Keratinocyte (primary cell): Measurements from ENCODE around the gene CLEC6A.

Source experiments
- EZH2 ChIP-seq: IDR thresholded peaks from one replicate; pipeline ENCODE4 v1.6.1; 2012; ENCODE audit warnings: inconsistent platforms, mild to moderate bottlenecking, low read length, moderate library complexity
- TF ChIP-seq, protein P1 (sequence below), 3 experiments: IDR thresholded peaks in 1 of 3; conservative IDR thresholded peaks in 1 of 3; optimal IDR thresholded peaks in 1 of 3; 2 replicates in 2 of 3; 3 replicates in 1 of 3; pipeline versions ENCODE3 to v1.5.1; 2011; ENCODE audit warnings: low read length in 3 of 3, mild to moderate bottlenecking in 3 of 3, moderate library complexity in 2 of 3, control low read depth in 1 of 3, inconsistent platforms in 1 of 3; ENCODE audit not compliant: insufficient read depth in 2 of 3; ENCODE audit errors: extremely low read depth in 1 of 3

DNA sequence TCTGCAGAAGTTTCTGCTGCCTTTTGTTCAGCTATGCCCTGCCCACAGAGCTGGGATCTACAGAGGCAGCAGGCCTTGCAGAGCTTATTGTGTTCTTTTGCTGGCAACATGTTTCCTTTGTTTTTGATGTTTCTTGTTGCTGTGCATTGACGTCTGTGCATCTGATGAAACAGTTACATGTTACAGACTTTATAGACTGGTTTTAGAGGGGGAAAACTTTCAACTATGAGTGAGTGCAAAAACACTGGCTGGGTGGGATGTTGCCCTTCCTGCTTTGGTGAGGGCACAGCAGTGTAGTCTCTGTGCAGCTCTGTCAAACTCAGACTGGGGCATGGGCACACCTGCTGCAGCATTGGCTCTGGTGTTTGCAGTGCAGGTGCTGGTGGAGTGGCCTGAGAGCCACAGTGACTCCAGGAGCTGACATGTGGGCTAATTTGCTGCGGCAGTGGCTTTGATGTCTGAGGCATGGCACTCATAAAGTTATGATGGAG lies 26.9 kb downstream of the CLEC6A start:
- TF ChIP-seq EZH2, result no peak
- TF ChIP-seq, protein P1, sequence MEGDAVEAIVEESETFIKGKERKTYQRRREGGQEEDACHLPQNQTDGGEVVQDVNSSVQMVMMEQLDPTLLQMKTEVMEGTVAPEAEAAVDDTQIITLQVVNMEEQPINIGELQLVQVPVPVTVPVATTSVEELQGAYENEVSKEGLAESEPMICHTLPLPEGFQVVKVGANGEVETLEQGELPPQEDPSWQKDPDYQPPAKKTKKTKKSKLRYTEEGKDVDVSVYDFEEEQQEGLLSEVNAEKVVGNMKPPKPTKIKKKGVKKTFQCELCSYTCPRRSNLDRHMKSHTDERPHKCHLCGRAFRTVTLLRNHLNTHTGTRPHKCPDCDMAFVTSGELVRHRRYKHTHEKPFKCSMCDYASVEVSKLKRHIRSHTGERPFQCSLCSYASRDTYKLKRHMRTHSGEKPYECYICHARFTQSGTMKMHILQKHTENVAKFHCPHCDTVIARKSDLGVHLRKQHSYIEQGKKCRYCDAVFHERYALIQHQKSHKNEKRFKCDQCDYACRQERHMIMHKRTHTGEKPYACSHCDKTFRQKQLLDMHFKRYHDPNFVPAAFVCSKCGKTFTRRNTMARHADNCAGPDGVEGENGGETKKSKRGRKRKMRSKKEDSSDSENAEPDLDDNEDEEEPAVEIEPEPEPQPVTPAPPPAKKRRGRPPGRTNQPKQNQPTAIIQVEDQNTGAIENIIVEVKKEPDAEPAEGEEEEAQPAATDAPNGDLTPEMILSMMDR (optimal IDR thresholded peaks at IDR 0.05 in 1 of 3, IDR thresholded peaks at IDR 0.05 in 1 of 3, conservative IDR thresholded peaks at IDR 0.05 in 1 of 3; ENCODE audit: extremely low read depth in 1 of 3, insufficient read depth in 2 of 3, low read length in 3 of 3), result no peak
